NCI-H2029 treated with DMSO at 0.1 percent for 48 hours (cell line): ENCODE measurements around the gene CERS6.
"Not testable (repeated sequence)": the region's sequence is repeated elsewhere in the genome, so short reads cannot be mapped to it uniquely, and the experiment has no call there.

Experiments
- DNase-seq: peaks from one replicate; lab custom pipeline; 2025; lab: John Stamatoyannopoulos, UW

The CERS6 gene

GRCh38 chr2:168642873-168643272 is 186.8 kb downstream of the CERS6 start:
- no peak for DNase-seq

GRCh38 chr2:168643979-168644378 is 187.9 kb downstream of the CERS6 start:
- no peak for DNase-seq

- DNase-seq, result no peak
These were observed 189.7 kb downstream of the CERS6 start for GRCh38 chr2:168645696-168646338.

GRCh38 chr2:168649105-168649504 is 193.0 kb downstream of the CERS6 start:
- no peak for DNase-seq

- DNase-seq, result no peak
These were observed 193.5 kb downstream of the CERS6 start for GRCh38 chr2:168649562-168649961.

- no peak for DNase-seq
These were observed 194.1 kb downstream of the CERS6 start for GRCh38 chr2:168650139-168650538.

GRCh38 chr2:168650781-168651180 is 194.7 kb downstream of the CERS6 start:
- DNase-seq, result no peak

- DNase-seq, result no peak
These were observed 197.2 kb downstream of the CERS6 start for GRCh38 chr2:168652997-168653921.

- no peak for DNase-seq
These were observed 198.6 kb downstream of the CERS6 start for GRCh38 chr2:168654705-168655104.

- DNase-seq, result no peak
These were observed 199.1 kb downstream of the CERS6 start for GRCh38 chr2:168655207-168655606.

- DNase-seq, result not testable (repeated sequence)
These were observed 201.3 kb downstream of the CERS6 start for GRCh38 chr2:168657378-168657777.

- DNase-seq, result no peak
These were observed 202.6 kb downstream of the CERS6 start for GRCh38 chr2:168658706-168659105.

- DNase-seq, result no peak
These were observed 205.1 kb downstream of the CERS6 start for GRCh38 chr2:168660870-168661862.

- no peak for DNase-seq
These were observed 205.8 kb downstream of the CERS6 start for GRCh38 chr2:168661863-168662256.

GRCh38 chr2:168662651-168663208 is 206.7 kb downstream of the CERS6 start:
- no peak for DNase-seq

GRCh38 chr2:168663993-168664392 is 207.9 kb downstream of the CERS6 start:
- DNase-seq, result no peak

- not testable (repeated sequence) for DNase-seq
These were observed 208.6 kb downstream of the CERS6 start for GRCh38 chr2:168664715-168665114.

- no peak for DNase-seq
These were observed 210.3 kb downstream of the CERS6 start for GRCh38 chr2:168666339-168666738.

- DNase-seq, result no peak
These were observed 211.1 kb downstream of the CERS6 start for GRCh38 chr2:168667156-168667555.

GRCh38 chr2:168669151-168669550 is 213.1 kb downstream of the CERS6 start:
- DNase-seq, result no peak

GRCh38 chr2:168670478-168670877 is 214.4 kb downstream of the CERS6 start:
- DNase-seq, result no peak

GRCh38 chr2:168671932-168672331 is 215.9 kb downstream of the CERS6 start:
- no peak for DNase-seq
